ENCODE measurements around the gene WDR82. TPM values are rescaled to one million over a fixed set of nuclear protein-coding genes. Genes with fewer than 3 reads are reported as not detected.

WDR82 gene
- total RNA-seq, 1 donor from 2014 or later = 74.9 TPM

DNA sequence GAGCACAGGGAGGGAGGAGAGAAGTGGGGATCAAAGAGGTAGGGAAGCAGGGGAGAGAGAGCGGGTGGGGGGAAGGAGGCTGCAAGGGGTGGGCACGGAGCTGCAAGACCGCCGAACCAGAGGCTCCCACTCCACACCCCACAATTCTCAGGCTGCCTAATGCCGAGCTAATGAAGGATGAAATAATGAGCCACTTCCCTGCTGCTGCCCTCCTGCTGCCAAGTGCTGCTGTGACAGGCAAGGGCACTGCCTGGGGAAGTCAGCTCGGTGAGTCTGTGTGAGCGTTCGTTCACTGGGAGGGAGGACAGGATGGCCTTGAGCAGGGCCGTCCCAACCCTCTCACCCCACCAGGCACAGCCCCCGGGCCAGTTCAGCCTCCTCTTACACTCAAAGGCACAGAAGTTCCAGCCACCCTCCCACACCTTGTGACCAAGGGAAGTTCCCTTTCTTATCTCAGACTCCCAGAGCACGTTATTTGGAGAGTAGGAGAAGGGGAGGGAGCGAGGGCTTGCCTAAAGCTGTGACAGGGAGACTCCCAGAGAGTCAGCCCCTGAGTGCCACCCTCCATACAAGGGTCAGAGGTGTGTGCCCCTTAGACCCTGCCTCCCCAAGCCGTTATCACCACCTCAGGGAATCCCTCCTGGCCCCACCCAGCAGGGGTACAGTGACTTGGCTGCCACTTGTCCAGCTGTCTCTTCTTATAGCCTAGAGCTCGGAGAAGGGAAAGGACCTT, 21.6 kb upstream of the WDR82 start:
- H3K4me1 Mint-ChIP-seq (ENCODE audit: low read depth) = peaks cover 26% of the 10 kb centered on the region
- peak overlapping the region; percentile 77 for H3K27ac Mint-ChIP-seq (ENCODE audit: unreplicated experiment)
- no peaks in the 10 kb centered on the region for H3K9me3 Mint-ChIP-seq (ENCODE audit: low read depth)
- no peaks in the 10 kb centered on the region for H3K36me3 Mint-ChIP-seq (ENCODE audit: low read depth)
- H3K27me3 Mint-ChIP-seq (ENCODE audit: low read depth) = no peaks in the 10 kb centered on the region
- DNase-seq (ENCODE audit: low spot score) = no peak
- TF ChIP-seq, protein P1, sequence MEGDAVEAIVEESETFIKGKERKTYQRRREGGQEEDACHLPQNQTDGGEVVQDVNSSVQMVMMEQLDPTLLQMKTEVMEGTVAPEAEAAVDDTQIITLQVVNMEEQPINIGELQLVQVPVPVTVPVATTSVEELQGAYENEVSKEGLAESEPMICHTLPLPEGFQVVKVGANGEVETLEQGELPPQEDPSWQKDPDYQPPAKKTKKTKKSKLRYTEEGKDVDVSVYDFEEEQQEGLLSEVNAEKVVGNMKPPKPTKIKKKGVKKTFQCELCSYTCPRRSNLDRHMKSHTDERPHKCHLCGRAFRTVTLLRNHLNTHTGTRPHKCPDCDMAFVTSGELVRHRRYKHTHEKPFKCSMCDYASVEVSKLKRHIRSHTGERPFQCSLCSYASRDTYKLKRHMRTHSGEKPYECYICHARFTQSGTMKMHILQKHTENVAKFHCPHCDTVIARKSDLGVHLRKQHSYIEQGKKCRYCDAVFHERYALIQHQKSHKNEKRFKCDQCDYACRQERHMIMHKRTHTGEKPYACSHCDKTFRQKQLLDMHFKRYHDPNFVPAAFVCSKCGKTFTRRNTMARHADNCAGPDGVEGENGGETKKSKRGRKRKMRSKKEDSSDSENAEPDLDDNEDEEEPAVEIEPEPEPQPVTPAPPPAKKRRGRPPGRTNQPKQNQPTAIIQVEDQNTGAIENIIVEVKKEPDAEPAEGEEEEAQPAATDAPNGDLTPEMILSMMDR (IDR thresholded peaks at IDR 0.05) = peak; percentile 65
- H3K4me3 Mint-ChIP-seq (ENCODE audit: unreplicated experiment) = no peak overlapping the region

DNA sequence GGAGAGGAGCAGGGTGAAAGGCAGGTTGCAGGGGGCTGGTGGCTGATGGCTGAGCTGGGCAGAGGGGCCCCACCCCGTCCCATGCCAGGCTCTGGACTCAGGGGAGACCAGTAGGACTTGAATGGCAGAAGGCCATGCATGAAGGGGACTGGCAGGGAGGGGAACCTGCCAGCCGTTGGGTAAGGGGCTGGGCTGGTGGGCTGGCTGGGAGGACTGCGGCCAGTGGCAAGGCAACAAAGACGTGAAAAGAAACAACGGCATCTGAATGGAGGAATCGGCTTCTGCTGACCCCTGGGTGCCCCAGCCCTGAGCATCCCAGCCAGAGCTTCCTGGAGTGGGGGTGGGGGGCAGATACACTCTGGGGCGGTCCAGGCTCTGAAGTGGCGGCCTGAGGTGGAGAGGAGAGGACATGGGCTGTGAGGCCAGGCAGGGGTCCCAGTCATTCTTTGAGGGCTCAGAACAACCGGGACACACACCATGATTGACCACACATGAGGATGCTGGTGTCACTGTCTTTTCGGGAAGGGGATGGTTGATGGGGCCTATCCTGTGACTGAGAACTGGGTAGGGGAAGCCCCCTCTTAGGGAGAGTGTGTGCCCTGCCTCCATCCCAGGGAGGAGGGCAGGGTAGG, 20.9 kb upstream of the WDR82 start:
- Mint-ChIP-seq H3K4me3 (ENCODE audit: unreplicated experiment) (no peak overlapping the region), H3K36me3 (ENCODE audit: low read depth) (no peaks in the 10 kb centered on the region), H3K9me3 (ENCODE audit: low read depth) (no peaks in the 10 kb centered on the region), H3K27ac (ENCODE audit: unreplicated experiment) (peak overlapping the region; percentile 49), H3K27me3 (ENCODE audit: low read depth) (no peaks in the 10 kb centered on the region), H3K4me1 (ENCODE audit: low read depth) (peaks cover 26% of the 10 kb centered on the region)
- TF ChIP-seq, protein P1 (IDR thresholded peaks at IDR 0.05) = no peak
- DNase-seq (ENCODE audit: low spot score) = no peak

DNA sequence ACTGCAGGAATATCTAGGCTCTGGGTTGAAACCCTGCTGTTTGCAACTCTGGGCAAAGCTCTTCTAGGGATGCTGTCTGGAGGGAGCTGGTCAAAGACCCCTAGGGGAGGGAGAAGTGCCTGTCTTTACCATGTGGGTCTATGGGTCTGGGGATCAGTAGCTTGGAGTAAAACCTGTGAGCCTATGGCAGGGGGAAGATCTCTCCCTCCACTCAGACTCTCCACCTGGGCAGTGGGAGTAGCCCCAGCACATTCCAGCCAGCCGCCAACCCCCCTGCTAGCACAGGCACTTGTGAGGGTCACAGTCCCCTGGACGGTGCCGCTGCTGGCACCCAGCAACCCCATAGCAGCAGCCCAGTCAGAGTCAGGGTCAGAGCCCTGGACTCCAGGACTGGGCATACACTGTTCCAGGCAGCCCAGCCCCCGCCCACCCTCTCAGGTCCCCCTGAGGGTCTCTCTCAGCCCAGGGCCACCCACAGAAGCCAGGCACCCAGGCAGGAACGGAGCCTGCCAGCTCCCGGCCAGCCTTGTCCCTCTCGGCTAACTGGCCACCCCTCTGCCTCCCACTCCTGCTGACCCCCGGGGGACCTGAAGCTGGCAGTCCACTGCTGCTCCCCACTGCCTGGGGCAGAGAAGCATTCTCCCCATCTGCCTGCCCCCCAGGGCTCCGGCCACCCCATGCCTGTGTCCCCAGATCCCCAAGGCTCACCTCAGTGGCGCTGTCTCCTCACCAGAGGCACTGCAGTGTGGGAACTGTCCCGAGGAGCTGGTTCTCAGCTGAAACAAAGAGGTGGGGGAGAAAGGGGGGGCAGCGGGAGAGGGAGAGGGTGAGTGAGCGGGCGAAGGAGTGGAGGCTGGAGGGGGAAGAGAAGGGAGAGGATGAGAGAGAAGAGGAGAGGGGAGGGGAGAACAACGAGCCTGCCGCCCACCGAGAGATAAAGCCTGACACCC, 20.0 kb upstream of the WDR82 start:
- DNase-seq (ENCODE audit: low spot score) = no peak
- Mint-ChIP-seq H3K4me1 (ENCODE audit: low read depth) (peaks cover 26% of the 10 kb centered on the region), H3K36me3 (ENCODE audit: low read depth) (no peaks in the 10 kb centered on the region), H3K27ac (ENCODE audit: unreplicated experiment) (no peak overlapping the region), H3K9me3 (ENCODE audit: low read depth) (no peaks in the 10 kb centered on the region), H3K27me3 (ENCODE audit: low read depth) (no peaks in the 10 kb centered on the region), H3K4me3 (ENCODE audit: unreplicated experiment) (no peak overlapping the region)
- TF ChIP-seq, protein P1 (IDR thresholded peaks at IDR 0.05) = no peak

DNA sequence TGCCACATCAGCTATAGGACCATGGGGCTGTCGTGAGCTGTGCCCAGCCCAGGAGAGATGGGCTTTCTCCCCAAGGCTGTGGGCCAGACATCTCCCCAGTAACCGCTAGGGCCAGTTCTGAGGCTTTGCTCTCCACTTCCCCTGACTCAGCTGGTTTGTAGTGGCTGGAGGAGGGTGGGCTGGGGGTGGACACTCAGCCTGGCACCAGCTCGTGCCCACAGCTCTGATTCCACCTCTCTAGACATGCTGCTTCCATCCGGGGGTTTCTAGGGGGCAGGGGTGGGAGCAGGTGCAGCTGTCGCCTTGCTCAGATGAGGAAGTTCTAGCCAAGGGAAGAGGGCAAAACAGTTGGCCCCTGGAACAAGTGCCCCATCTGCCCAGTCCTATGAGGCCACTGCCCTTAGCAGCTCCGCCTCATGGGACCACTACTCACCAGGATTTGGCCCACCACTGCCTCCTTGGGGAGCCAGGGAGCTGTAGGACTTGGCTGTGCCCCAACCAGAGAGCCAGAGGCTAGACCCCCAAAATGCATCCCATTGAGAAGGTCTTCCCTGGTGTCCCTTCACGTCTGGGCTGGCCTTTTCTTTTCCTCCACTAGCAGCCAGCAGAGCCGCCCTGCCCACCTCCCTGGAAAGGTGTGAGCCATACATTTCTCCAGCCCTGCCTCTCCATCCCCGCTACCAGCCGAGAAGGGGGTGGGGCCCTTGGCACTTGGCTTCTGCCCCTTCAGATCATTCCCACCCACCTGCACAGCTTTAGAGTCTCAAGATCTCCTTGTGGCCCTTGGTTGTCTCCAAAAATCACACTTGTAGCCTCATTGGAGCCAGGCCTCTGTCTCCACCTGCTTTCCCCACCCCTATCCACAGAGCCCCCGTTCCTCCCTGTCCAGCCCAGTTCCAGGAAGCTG, 19.0 kb upstream of the WDR82 start:
- peaks cover 26% of the 10 kb centered on the region for H3K4me1 Mint-ChIP-seq (ENCODE audit: low read depth)
- H3K27ac Mint-ChIP-seq (ENCODE audit: unreplicated experiment) = no peak overlapping the region
- no peak for DNase-seq (ENCODE audit: low spot score)
- H3K4me3 Mint-ChIP-seq (ENCODE audit: unreplicated experiment) = no peak overlapping the region
- no peaks in the 10 kb centered on the region for H3K9me3 Mint-ChIP-seq (ENCODE audit: low read depth)
- TF ChIP-seq, protein P1 (IDR thresholded peaks at IDR 0.05) = no peak
- H3K27me3 Mint-ChIP-seq (ENCODE audit: low read depth) = no peaks in the 10 kb centered on the region
- no peaks in the 10 kb centered on the region for H3K36me3 Mint-ChIP-seq (ENCODE audit: low read depth)
